Stimulated activated CD4-positive, alpha-beta T cell treated with anti-CD3 and anti-CD28 coated beads, Interleukin-4, amount 100 ng/mL, for 4 hours (primary cell): Measurements from ENCODE around the gene DMD.

Experiments
- DNase-seq, 2 experiments: peaks; one replicate each; pipeline ENCODE4 v3.0.0-alpha.2; 2020

DMD gene

GRCh38 chrX:31555506-31555905, 1655.8 kb downstream of the DMD start:
- DNase-seq = no peak

GRCh38 chrX:31551913-31552312, 1659.4 kb downstream of the DMD start:
- DNase-seq = no peak

DNA sequence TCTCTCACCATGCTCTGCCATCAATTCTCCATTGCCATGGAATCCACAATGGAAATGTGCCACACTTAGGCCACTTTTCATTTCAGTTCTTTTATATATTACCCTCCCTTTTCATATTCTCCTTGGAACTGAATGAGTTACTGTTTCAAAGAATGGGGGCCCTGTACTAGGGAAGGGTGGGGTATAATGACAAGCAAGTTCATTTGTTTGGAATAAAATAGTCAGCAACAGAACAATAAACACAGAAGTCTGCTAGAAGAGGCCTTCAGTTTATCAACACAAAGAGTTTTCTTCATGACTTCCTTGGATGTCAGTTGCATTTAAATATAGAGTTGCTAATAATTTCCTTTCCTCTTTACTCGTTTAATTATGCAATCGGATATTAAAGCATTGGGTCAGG, 1661.2 kb downstream of the DMD start:
- no peak for DNase-seq

GRCh38 chrX:31547816-31548215, 1663.5 kb downstream of the DMD start:
- no peak for DNase-seq

GRCh38 chrX:31547416-31547815, 1663.9 kb downstream of the DMD start:
- no peak for DNase-seq

DNA sequence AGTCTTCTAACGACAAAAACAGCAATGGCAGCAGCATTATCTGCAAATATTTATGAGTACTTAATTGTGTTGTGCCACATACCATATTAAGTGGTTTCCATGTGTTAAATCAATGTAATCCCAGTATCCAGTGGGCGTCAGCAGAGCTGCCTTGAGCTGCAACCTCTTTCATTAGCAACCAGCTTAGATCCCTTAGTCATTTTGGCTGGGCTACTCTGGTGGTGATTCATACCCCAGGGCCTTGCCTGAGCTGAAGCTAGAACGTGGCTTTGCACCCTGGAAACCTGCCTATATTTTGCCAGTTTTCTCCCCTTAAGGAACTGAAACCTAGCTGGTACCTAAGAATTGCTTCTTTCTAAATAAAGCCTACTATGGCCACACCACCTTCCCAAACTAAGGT, 1665.2 kb downstream of the DMD start:
- DNase-seq = no peak

DNA sequence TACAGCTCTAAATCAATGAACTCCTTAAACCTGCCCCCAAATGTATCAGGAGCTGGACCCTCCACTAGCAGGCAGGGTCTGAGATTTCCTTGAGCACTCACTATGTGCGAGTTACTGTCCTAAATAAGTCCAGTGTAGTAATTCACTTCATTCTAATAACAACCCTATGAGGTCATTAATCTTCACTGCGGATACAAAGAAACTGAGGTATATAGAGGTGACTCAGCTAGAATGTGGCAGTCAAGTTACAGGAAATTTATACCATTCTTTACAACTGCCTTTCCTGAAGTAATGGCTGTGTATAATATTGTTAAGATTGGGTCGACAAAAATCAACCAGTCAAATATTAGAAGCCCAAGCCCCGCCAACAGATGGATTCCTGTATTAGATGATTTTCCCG, 1665.6 kb downstream of the DMD start:
- no peak for DNase-seq

DNA sequence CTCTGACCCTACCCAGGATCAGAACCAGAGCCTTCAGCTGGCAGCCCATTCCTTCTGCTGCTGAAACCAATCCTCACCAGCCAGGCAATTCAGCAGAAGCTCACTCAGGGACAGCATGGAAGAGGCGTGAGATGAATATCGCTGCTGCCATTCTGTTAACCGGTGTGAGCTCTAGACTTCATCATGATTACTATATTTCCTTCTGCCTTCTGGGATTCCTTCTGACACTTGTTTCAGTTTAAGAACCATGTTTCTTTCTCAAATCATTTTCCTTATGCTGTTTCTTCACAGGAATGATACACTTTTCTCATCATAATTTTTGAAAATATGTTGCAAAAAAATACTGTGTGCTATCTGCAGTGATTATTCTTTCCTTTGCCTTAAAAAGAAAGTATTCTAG, 1666.2 kb downstream of the DMD start:
- DNase-seq = no peak

DNA sequence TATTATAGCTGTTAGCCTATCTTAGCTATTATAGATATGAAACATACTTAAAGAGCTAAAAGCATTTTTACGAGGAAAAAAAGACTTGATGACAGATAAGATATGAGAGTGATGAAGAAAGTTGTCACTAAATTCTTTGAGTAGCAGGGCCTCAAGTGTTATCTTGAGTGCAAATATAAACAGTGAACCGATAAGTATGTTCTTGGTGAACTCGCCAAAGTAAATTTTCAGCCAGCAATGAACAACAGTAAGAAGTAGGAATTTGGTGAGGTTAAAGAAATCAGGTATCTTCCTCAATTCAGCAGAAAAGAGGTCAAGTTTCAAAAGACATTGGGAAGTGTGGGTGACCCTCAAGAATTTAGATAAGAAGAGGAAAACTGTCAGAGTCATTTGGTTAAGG, 1667.7 kb downstream of the DMD start:
- no peak for DNase-seq

DNA sequence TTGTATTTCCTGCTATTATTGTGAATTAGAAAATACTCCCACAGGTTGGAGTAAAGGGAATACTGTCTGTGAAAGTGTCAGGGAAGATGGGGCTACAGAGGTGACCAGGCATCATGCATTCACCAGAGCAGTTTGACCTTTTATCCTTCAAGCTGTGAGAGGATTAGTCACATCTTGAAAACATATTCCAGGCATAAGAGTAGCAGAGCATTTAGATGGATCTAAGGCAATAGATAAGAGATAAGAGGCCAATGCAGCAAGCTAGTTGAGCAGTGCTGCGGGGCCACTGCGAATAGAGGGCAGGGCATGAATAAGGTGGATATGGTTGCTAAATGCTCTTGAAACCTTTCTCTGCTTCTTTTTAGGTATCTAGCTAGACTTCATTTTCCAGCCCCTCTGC, 1668.8 kb downstream of the DMD start:
- DNase-seq = no peak

DNA sequence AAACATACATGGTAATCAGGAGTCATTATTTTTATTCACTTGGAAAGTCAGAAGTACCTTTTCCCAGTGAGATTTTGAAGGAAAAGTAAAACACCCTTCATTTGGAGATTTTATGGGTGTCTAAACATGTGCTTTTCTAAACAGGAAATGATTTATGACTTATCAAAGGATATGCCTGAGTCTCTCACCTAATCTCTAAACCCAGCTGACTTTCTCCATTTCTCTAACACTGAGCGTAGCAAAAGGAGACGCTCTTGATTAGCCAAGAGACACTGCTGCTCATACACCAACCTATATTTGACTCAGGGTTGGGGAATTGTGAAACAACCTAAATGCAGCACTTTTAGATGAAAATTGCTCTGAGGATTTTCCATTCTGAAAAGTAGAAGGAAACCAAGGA, 1671.0 kb downstream of the DMD start:
- DNase-seq = no peak

DNA sequence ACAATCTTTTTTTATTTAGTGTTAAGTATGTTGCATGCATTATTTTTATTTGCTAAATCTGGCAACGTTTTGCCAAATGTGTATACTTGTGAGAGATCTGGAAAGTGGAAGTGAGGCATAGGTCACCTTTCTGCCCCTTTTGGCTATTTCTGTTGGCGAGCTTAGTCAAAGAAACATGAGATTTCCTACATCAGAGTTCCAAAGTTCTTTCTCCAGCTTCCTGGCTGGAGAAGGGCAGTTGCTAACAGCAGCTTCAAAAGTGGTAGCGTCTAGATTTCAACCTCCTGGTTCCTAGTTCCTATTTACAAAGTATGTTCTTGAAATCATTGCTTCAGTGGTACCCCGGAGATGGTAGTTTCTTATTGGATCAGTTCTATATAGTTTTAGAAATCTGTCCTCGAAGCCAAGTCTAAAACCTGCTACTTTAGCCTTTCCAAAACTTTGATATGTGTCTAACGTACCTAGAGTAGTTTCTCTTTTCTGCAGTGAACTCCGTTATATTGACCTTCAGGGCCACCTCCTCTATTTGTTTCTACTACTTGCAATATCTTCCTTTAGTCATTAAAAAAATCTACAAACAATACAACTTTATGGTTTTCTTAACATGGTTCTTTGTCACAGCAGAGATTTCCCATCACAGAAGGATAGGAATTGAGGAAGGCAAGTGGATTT, 1683.8 kb downstream of the DMD start:
- DNase-seq = no peak

GRCh38 chrX:31523884-31524536, 1687.3 kb downstream of the DMD start:
- DNase-seq = no peak

- no peak for DNase-seq
Measured at GRCh38 chrX:31522760-31523159, 1688.6 kb downstream of the DMD start.

DNA sequence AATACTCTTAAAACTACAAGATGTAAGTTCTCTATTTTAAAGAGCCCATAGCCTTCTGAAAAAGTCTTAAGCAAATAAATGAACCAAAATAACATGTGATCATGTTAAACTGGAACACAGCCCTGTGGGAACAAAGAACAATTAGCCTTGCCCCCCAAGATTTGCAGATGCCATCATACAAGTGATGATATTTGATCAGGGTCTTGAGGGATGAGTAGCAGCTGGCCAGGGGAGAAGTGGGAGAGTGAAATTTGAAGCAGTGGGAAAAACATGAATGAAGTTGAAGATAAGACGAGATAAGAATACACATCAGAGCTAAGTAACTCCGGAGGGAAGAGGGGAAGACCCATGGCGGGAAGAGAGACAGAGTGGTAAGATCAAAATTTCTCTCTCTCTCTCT, 1689.4 kb downstream of the DMD start:
- DNase-seq = no peak

GRCh38 chrX:31516527-31516926, 1694.8 kb downstream of the DMD start:
- no peak for DNase-seq

DNA sequence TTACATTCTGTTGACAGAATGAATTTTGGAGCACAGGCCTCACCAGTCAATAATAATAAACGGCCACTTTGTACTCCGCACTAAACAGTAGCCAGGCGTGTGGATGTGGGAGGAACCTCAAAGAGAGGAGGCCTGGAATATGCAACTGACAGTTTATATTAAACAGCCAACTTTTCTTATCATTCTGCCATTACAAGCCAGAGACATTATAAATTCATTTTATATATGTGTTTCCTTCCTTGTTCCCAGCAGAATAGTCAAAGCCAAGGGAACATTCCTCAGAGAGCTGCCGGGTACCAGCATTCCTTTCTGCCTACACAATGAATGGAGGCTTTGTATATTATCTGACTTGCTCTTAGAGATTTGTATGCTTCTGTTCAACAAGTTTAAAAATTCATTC, 1703.0 kb downstream of the DMD start:
- no peak for DNase-seq

GRCh38 chrX:31506928-31507327, 1704.4 kb downstream of the DMD start:
- no peak for DNase-seq

- no peak for DNase-seq
Measured at GRCh38 chrX:31506360-31506759, 1705.0 kb downstream of the DMD start.

DNA sequence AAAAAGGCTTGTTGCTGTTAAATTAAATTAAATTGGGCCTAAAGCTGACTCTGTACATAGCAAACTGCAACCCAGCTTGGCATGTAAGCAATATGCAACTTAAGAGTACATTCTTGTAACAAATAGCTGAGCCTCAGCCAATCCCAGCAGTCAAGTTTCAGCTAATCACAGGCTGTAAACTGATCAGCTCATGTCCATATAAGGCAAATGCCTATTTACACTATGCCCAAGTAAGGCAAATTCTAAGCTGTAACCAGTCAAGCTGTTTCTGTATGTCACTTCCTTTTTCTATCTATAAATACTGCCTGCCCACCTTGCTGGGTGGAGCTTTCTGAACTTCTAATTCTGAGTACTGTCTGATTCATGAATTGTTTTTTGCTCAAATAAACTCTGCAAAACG, 1710.4 kb downstream of the DMD start:
- DNase-seq = no peak

- DNase-seq = no peak
Measured at GRCh38 chrX:31499109-31499508, 1712.2 kb downstream of the DMD start.

DNA sequence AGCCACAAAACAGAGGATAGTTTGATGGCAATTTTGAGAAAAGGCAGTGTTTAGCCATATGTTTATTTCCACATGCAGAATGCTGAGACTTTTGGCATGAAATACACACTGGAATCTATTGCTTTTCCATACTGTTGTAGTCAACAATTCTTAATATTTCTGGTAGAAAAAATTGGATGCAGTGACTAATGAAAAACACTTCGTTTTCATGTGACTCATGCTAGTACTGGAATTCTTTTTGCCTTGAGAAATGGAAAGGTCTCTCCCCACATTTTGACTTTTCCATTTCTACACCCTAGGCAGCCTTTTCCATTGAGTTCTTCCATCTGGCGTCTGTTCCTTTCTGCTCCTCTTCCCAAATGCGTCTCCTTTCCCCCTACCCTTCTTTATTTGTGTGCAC, 1714.3 kb downstream of the DMD start:
- no peak for DNase-seq

DNA sequence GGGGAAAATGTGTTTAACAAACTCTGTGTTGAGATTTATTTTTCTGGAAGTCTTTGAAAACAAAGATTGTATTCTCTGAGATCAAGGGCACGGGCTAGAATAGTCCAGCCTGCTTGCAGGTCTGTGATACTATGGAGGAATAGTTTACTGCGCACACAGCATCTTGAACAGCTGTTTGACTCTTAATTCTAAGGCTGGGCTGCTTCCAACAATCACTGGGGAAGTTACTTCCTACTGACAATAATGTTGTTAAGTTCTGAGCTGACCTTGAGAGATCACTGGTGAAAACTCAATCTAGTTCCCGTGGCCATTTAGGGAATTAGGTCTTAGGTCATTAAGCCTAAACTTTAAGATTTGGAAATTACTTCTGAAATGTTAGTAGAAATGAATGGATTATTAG, 1723.4 kb downstream of the DMD start:
- DNase-seq = no peak

- no peak for DNase-seq
Measured at GRCh38 chrX:31483336-31483735, 1728.0 kb downstream of the DMD start.

- DNase-seq = no peak
Measured at GRCh38 chrX:31480696-31481095, 1730.7 kb downstream of the DMD start.
